SU-DHL-6 (cell line): ENCODE measurements around the gene NTNG1.

ENCODE experiments used
- CTCF ChIP-seq: fragments of 200-600 bp; sonication (generic); IDR thresholded peaks from one replicate; pipeline ENCODE4 v1.5.1; 2017; ENCODE audit warnings: antibody characterized with exemption, mild to moderate bottlenecking, low read length, moderate library complexity; ENCODE audit not compliant: insufficient read depth, poor library complexity, severe bottlenecking
- EZH2phosphoT487 ChIP-seq: fragments of 200-600 bp; sonication (generic), shearing (Covaris generic); conservative IDR thresholded peaks from 2 replicates; pipeline ENCODE4 v1.6.1; 2018; ENCODE audit warnings: mild to moderate bottlenecking, antibody characterized with exemption, low read length, moderate library complexity, mixed read lengths

- TF ChIP-seq CTCF (no peak), EZH2phosphoT487 (no peak)
Observed at GRCh38 chr1:107096690-107097089, 44.1 kb upstream of the NTNG1 start.
